Measurements from ENCODE around the gene UST. TPM values are rescaled to one million over a fixed set of nuclear protein-coding genes. Genes with fewer than 3 reads are reported as not detected.
"Not testable (repeated sequence)": the region's sequence is repeated elsewhere in the genome, so short reads cannot be mapped to it uniquely, and the experiment has no call there.

UST gene
- total and polyA plus RNA-seq, 7 donors, result 0.79 to 2.6 (median 2.0) TPM

DNA sequence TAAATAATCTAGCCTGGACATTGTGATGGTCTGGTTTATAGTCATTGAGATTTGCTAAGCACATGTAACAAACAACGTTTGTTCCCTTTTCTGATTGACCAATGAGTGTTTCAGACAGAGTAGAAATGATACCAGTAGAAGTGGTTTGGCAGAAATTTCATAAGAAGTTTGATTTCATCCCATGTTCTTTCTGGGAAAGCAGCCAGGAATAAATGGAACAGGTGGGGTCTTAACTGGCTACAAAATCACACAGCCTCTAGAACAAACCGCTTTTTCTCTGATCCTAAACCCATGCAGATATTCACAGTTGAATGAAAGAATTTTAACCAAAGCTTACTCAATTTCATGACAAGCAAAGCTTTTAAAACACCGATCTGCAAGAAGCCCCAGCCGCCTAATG lies 227.5 kb downstream of the UST start:
- intact Hi-C loops (cut with DNase I), result no loop called here
- H3K27ac ChIP-seq, result no peak overlapping the region
- H3K4me3 ChIP-seq, result no peak overlapping the region
- no peaks in the 10 kb centered on the region for H3K4me1 ChIP-seq
- ATAC-seq (no peak), DNase-seq (no peak)
- H3K36me3 ChIP-seq (ENCODE audit: insufficient read depth in 1 of 2, low read depth in 1 of 2), result no peaks in the 10 kb centered on the region
- peaks cover 2 to 11% (median 2%) of the 10 kb centered on the region in 3 donors for H3K27me3 ChIP-seq (ENCODE audit: insufficient read depth in 3 of 3, low read length in 2 of 3)
- no peaks in the 10 kb centered on the region for H3K9me3 ChIP-seq
- TF ChIP-seq CTCF (IDR thresholded peaks at IDR 0.05), result no peak
- 37 to 67% (median 45%) methylated on average over 4 of the region's 4 CpGs for WGBS, 3 donors

DNA sequence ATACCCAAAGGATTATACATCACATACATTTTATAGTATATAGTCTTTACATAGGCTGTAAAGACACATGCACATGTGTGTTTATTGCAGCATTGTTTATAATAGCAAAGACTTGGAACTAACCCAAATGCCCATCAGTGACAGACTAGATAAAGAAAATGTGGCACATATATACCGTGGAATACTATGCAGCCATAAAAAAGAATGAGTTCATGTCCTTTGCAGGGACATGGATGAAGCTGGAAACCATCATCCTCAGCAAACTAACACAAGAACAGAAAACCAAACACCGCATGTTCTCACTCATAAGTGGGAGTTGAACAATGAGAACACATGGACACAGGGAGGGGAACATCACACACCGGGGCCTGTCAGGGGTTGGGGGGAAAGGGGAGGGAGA lies 231.5 kb downstream of the UST start:
- H3K27ac ChIP-seq; H3K36me3 ChIP-seq (ENCODE audit: insufficient read depth in 1 of 2, low read depth in 1 of 2); H3K9me3 ChIP-seq; H3K4me3 ChIP-seq; ATAC-seq; intact Hi-C loops (cut with DNase I); H3K4me1 ChIP-seq; DNase-seq; H3K27me3 ChIP-seq (ENCODE audit: insufficient read depth in 3 of 3, low read length in 2 of 3): not testable (repeated sequence)
- WGBS, 3 donors, result 92 to 100% (median 96%) methylated on average over 2 of the region's 3 CpGs

- ATAC-seq, result no peak
- no peak for TF ChIP-seq CTCF (IDR thresholded peaks at IDR 0.05)
- intact Hi-C loops (cut with DNase I), result no loop called here
- no peak overlapping the region for H3K27ac ChIP-seq
- H3K36me3 ChIP-seq (ENCODE audit: insufficient read depth in 1 of 2, low read depth in 1 of 2), result no peaks in the 10 kb centered on the region
- no peaks in the 10 kb centered on the region for H3K4me1 ChIP-seq
- H3K9me3 ChIP-seq, result no peaks in the 10 kb centered on the region
- WGBS, 3 donors, result 68 to 76% (median 70%) methylated on average over 7 of the region's 7 CpGs
- H3K27me3 ChIP-seq (ENCODE audit: insufficient read depth in 3 of 3, low read length in 2 of 3), result peaks cover 0 to 2% (median 0%) of the 10 kb centered on the region in 3 donors
- DNase-seq, result no peak
- H3K4me3 ChIP-seq, result no peak overlapping the region
Measured at GRCh38 chr6:148979014-148979901, 232.4 kb downstream of the UST start.

- WGBS, 3 donors, result 49 to 64% (median 54%) methylated on average over 3 of the region's 3 CpGs
Measured at GRCh38 chr6:148980234-148980633, 233.4 kb downstream of the UST start.

More at GRCh38 chr6:148980234-148980633, 233.4 kb downstream of the UST start:
- H3K27me3 ChIP-seq (ENCODE audit: insufficient read depth in 3 of 3, low read length in 2 of 3), result peaks cover 0 to 2% (median 0%) of the 10 kb centered on the region in 3 donors
- no peak overlapping the region for H3K27ac ChIP-seq
- intact Hi-C loops (cut with DNase I), result no loop called here
- no peaks in the 10 kb centered on the region for H3K9me3 ChIP-seq
- no peaks in the 10 kb centered on the region for H3K36me3 ChIP-seq (ENCODE audit: insufficient read depth in 1 of 2, low read depth in 1 of 2)
- DNase-seq, result no peak
- no peak for ATAC-seq
- no peak overlapping the region for H3K4me3 ChIP-seq
- no peaks in the 10 kb centered on the region for H3K4me1 ChIP-seq
- TF ChIP-seq CTCF (IDR thresholded peaks at IDR 0.05), result no peak

Measured in psoas muscle (tissue), 8 donors.